Spleen (tissue), 7 donors: Measurements from ENCODE around the gene CNTNAP2.

Experiments used
- POLR2A ChIP-seq, 3 donors: fragments of 450-650 bp; IDR thresholded peaks; one replicate each; pipeline ENCODE4 v1.5.1; 2017; ENCODE audit warnings: antibody characterized with exemption in 3 of 3, mild to moderate bottlenecking in 1 of 3
- TF ChIP-seq, protein P1 (sequence below), 11 experiments: fragments of 200-600 bp in 7 of 11; fragments of 450-650 bp in 4 of 11; sonication (generic) in 4 of 11; IDR thresholded peaks in 8 of 11; conservative IDR thresholded peaks in 3 of 11; 1 replicate in 7 of 11; 2 replicates in 4 of 11; pipeline versions ENCODE4 v1.4.0 to v1.8.0; 2016 to 2021; ENCODE audit warnings: antibody characterized with exemption in 11 of 11, inconsistent platforms in 4 of 11, mild to moderate bottlenecking in 1 of 11
- donor health status: DM: no; HTN: no; CAD: no; lungs with moderate emphysema.
- donor health status: DM: no; HTN: no; CAD: no.
- donor health status: DM: no; HTN: no; CAD: no.

DNA sequence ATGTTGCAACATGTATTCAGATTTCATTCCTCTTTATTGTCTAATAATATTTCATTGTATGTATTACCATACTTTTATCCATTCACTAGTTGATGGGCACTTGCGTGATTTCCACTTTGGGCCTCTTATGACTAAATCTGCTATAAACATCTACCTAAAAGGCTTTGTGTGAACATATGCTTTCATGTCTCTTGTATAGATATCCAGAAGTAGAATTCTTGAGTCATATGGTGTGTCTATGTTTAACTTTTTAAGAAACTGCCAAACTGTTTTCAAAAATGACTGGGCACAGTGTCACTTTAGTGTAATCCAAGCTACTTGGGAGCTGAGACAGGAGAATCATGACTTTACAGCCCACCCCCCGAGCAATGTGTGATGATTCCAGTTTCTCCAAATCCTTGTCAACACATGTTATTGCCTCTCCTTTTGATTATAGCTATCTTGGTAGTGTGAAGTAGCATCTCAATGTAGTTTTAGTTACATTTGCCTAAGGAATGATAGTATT lies 1855.1 kb downstream of the CNTNAP2 start:
- TF ChIP-seq, protein P1, sequence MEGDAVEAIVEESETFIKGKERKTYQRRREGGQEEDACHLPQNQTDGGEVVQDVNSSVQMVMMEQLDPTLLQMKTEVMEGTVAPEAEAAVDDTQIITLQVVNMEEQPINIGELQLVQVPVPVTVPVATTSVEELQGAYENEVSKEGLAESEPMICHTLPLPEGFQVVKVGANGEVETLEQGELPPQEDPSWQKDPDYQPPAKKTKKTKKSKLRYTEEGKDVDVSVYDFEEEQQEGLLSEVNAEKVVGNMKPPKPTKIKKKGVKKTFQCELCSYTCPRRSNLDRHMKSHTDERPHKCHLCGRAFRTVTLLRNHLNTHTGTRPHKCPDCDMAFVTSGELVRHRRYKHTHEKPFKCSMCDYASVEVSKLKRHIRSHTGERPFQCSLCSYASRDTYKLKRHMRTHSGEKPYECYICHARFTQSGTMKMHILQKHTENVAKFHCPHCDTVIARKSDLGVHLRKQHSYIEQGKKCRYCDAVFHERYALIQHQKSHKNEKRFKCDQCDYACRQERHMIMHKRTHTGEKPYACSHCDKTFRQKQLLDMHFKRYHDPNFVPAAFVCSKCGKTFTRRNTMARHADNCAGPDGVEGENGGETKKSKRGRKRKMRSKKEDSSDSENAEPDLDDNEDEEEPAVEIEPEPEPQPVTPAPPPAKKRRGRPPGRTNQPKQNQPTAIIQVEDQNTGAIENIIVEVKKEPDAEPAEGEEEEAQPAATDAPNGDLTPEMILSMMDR (IDR thresholded peaks at IDR 0.05 in 8 of 11, conservative IDR thresholded peaks at IDR 0.05 in 3 of 11) = no peak
- TF ChIP-seq POLR2A (IDR thresholded peaks at IDR 0.05) = no peak
